NCI-H345 treated with DMSO at 0.1 percent for 48 hours (cell line): ENCODE results near the gene VEPH1.

Source experiments
- DNase-seq: peaks from one replicate; lab custom pipeline; 2025; ENCODE audit not compliant: unreplicated experiment; lab: John Stamatoyannopoulos, UW

Gene VEPH1

GRCh38 chr3:157479464-157480243, 23.6 kb downstream of the VEPH1 start:
- no peak for DNase-seq

- no peak for DNase-seq
Observed at GRCh38 chr3:157477441-157477840, 25.8 kb downstream of the VEPH1 start.

GRCh38 chr3:157475921-157476414, 27.2 kb downstream of the VEPH1 start:
- no peak for DNase-seq

- no peak for DNase-seq
Observed at GRCh38 chr3:157472648-157473047, 30.6 kb downstream of the VEPH1 start.

- DNase-seq: no peak
Observed at GRCh38 chr3:157471064-157471463, 32.2 kb downstream of the VEPH1 start.

GRCh38 chr3:157469561-157470294, 33.5 kb downstream of the VEPH1 start:
- no peak for DNase-seq

GRCh38 chr3:157467200-157467599, 36.0 kb downstream of the VEPH1 start:
- no peak for DNase-seq

GRCh38 chr3:157465741-157466140, 37.5 kb downstream of the VEPH1 start:
- DNase-seq: no peak

GRCh38 chr3:157464321-157464720, 38.9 kb downstream of the VEPH1 start:
- no peak for DNase-seq

GRCh38 chr3:157463816-157464215, 39.4 kb downstream of the VEPH1 start:
- no peak for DNase-seq

GRCh38 chr3:157460253-157460652, 43.0 kb downstream of the VEPH1 start:
- DNase-seq: no peak

GRCh38 chr3:157459706-157460105, 43.5 kb downstream of the VEPH1 start:
- no peak for DNase-seq

- no peak for DNase-seq
Observed at GRCh38 chr3:157453824-157454223, 49.4 kb downstream of the VEPH1 start.

GRCh38 chr3:157452097-157452496, 51.1 kb downstream of the VEPH1 start:
- no peak for DNase-seq

- DNase-seq: no peak
Observed at GRCh38 chr3:157447026-157447694, 56.1 kb downstream of the VEPH1 start.

- no peak for DNase-seq
Observed at GRCh38 chr3:157445857-157446256, 57.4 kb downstream of the VEPH1 start.

- no peak for DNase-seq
Observed at GRCh38 chr3:157444797-157445184, 58.4 kb downstream of the VEPH1 start.

- DNase-seq: no peak
Observed at GRCh38 chr3:157443905-157444796, 59.1 kb downstream of the VEPH1 start.

GRCh38 chr3:157442729-157443128, 60.5 kb downstream of the VEPH1 start:
- DNase-seq: no peak

GRCh38 chr3:157441102-157441624, 62.1 kb downstream of the VEPH1 start:
- no peak for DNase-seq
